Osteocyte (in vitro differentiated cells): Measurements from ENCODE around the gene CTCF. TPM values are rescaled to one million over a fixed set of nuclear protein-coding genes. Genes with fewer than 3 reads are reported as not detected.

Experiments used
- DNase-seq: peaks from one replicate; pipeline ENCODE4 v3.0.0; 2021; ENCODE audit warnings: mixed read lengths; ENCODE audit not compliant: unreplicated experiment; ENCODE audit errors: extremely low spot score
- H3K27ac Mint-ChIP-seq: one replicate; pipeline ENCODE4 v1.8.0; 2021; ENCODE audit warnings: mild to moderate bottlenecking, mixed read lengths; ENCODE audit not compliant: unreplicated experiment
- H3K27me3 Mint-ChIP-seq: one replicate; pipeline ENCODE4 v1.8.0; 2021; ENCODE audit warnings: mixed read lengths; ENCODE audit not compliant: unreplicated experiment
- H3K36me3 Mint-ChIP-seq: one replicate; pipeline ENCODE4 v1.8.0; 2021; ENCODE audit warnings: mixed read lengths; ENCODE audit not compliant: unreplicated experiment
- H3K4me1 Mint-ChIP-seq: one replicate; pipeline ENCODE4 v1.8.0; 2021; ENCODE audit warnings: mixed read lengths; ENCODE audit not compliant: unreplicated experiment
- H3K4me3 Mint-ChIP-seq: one replicate; pipeline ENCODE4 v1.8.0; 2021; ENCODE audit warnings: mild to moderate bottlenecking, moderate library complexity, mixed read lengths; ENCODE audit not compliant: unreplicated experiment
- H3K9me3 Mint-ChIP-seq: one replicate; pipeline ENCODE4 v1.8.0; 2021; ENCODE audit warnings: mixed read lengths; ENCODE audit not compliant: unreplicated experiment
- total RNA-seq: library from RNA; stranded (reverse); gene quantifications from 2 replicates; pipeline ENCODE4 v1.2.1, GENCODE V29; 2021
- TF ChIP-seq, protein P1 (sequence below): fragments of 200-600 bp; sonication (generic); IDR thresholded peaks from 2 replicates; pipeline ENCODE4 v1.5.0; 2021; ENCODE audit warnings: antibody characterized with exemption, mild to moderate bottlenecking, moderate library complexity

Gene CTCF
- total RNA-seq, 1 donor from 2014 or later: 43.2 TPM

DNA sequence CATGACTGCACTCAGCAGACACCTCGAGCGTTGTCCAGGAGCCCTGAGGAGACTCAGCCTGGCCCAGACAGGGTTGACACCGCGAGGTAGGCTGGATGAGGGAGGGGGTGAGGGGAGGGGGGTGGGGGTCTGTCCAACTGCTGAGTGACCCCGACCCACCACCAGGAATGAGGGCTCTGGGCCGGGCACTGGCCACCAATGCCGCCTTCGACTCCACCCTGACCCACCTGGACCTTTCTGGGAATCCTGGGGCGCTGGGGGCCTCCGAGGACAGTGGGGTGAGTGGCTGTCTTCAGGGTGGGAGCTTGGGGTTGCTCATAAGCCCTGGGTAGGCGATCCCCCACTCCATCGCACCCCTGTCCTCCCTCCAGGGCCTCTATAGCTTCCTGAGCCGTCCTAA lies 85.4 kb downstream of the CTCF start:
- Mint-ChIP-seq H3K27ac (no peak overlapping the region), H3K4me1 (peaks cover 2% of the 10 kb centered on the region), H3K27me3 (peaks cover 18% of the 10 kb centered on the region), H3K4me3 (no peak overlapping the region), H3K9me3 (no peaks in the 10 kb centered on the region), H3K36me3 (no peaks in the 10 kb centered on the region)
- no peak for DNase-seq
- TF ChIP-seq, protein P1, sequence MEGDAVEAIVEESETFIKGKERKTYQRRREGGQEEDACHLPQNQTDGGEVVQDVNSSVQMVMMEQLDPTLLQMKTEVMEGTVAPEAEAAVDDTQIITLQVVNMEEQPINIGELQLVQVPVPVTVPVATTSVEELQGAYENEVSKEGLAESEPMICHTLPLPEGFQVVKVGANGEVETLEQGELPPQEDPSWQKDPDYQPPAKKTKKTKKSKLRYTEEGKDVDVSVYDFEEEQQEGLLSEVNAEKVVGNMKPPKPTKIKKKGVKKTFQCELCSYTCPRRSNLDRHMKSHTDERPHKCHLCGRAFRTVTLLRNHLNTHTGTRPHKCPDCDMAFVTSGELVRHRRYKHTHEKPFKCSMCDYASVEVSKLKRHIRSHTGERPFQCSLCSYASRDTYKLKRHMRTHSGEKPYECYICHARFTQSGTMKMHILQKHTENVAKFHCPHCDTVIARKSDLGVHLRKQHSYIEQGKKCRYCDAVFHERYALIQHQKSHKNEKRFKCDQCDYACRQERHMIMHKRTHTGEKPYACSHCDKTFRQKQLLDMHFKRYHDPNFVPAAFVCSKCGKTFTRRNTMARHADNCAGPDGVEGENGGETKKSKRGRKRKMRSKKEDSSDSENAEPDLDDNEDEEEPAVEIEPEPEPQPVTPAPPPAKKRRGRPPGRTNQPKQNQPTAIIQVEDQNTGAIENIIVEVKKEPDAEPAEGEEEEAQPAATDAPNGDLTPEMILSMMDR: no peak

- Mint-ChIP-seq H3K27me3 (peaks cover 18% of the 10 kb centered on the region), H3K4me1 (peaks cover 2% of the 10 kb centered on the region), H3K27ac (no peak overlapping the region), H3K36me3 (no peaks in the 10 kb centered on the region), H3K4me3 (no peak overlapping the region), H3K9me3 (no peaks in the 10 kb centered on the region)
- no peak for DNase-seq
- TF ChIP-seq, protein P1: no peak
Measured at GRCh38 chr16:67648088-67648763, 85.9 kb downstream of the CTCF start.

- TF ChIP-seq, protein P1: no peak
- H3K27ac Mint-ChIP-seq: no peak overlapping the region
- H3K36me3 Mint-ChIP-seq: no peaks in the 10 kb centered on the region
- peaks cover 18% of the 10 kb centered on the region for H3K27me3 Mint-ChIP-seq
- no peak overlapping the region for H3K4me3 Mint-ChIP-seq
- no peaks in the 10 kb centered on the region for H3K9me3 Mint-ChIP-seq
- peaks cover 5% of the 10 kb centered on the region for H3K4me1 Mint-ChIP-seq
- no peak for DNase-seq
Measured at GRCh38 chr16:67648764-67649407, 86.6 kb downstream of the CTCF start.

DNA sequence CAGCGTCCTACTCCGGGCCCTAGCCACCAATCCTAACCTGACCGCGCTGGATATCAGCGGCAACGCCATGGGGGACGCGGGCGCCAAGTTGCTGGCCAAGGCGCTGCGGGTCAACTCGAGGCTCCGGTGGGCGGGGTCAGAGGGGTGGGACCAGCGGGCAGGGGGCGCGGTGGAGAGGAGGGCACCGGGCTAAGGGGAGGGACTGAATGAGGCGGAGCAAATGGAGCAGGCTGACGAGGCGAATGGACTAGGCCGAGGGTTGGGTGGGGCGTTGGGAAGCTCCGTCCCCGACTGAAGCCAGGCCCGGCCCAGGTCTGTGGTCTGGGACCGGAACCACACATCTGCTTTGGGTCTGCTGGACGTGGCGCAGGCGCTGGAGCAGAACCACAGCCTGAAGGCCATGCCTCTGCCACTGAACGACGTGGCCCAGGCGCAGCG lies 87.2 kb downstream of the CTCF start:
- Mint-ChIP-seq H3K27me3 (peaks cover 18% of the 10 kb centered on the region), H3K27ac (no peak overlapping the region), H3K4me3 (no peak overlapping the region), H3K9me3 (no peaks in the 10 kb centered on the region), H3K36me3 (no peaks in the 10 kb centered on the region), H3K4me1 (peaks cover 5% of the 10 kb centered on the region)
- TF ChIP-seq, protein P1: no peak
- no peak for DNase-seq

- peaks cover 18% of the 10 kb centered on the region for H3K27me3 Mint-ChIP-seq
- peaks cover 5% of the 10 kb centered on the region for H3K4me1 Mint-ChIP-seq
- no peak overlapping the region for H3K27ac Mint-ChIP-seq
- TF ChIP-seq, protein P1: no peak
- no peaks in the 10 kb centered on the region for H3K9me3 Mint-ChIP-seq
- no peaks in the 10 kb centered on the region for H3K36me3 Mint-ChIP-seq
- no peak for DNase-seq
- H3K4me3 Mint-ChIP-seq: no peak overlapping the region
Measured at GRCh38 chr16:67650023-67650422, 87.7 kb downstream of the CTCF start.
